ENCODE data around the gene FOXA1.
"Not testable (repeated sequence)": the region's sequence is repeated elsewhere in the genome, so short reads cannot be mapped to it uniquely, and the experiment has no call there.

FOXA1 gene

DNA sequence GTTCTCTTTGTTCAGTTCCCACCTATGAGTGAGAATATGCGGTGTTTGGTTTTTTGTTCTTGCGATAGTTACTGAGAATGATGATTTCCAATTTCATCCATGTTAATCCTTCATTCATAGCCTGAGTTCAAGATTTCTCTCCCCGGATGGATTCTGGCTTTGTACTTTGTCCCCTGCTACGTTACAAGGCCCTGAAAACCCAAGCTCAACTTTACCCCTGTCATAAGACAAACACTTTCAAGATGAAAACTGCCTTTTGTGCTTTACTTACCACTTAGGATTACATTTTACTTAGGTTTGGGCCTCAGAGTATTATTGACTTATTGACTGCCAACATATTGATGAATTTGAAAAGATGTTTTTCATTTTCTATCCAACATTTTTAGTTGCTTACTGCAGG is 36.3 kb downstream of the FOXA1 start:
- no peak for DNase-seq (ENCODE audit: low read depth in 2 of 2)

GRCh38 chr14:37555596-37555995 is 39.5 kb downstream of the FOXA1 start:
- not testable (repeated sequence) for DNase-seq (ENCODE audit: low read depth in 2 of 2)

- no peak for DNase-seq (ENCODE audit: low read depth in 2 of 2)
Measured at GRCh38 chr14:37553935-37554550, 41.0 kb downstream of the FOXA1 start.

DNA sequence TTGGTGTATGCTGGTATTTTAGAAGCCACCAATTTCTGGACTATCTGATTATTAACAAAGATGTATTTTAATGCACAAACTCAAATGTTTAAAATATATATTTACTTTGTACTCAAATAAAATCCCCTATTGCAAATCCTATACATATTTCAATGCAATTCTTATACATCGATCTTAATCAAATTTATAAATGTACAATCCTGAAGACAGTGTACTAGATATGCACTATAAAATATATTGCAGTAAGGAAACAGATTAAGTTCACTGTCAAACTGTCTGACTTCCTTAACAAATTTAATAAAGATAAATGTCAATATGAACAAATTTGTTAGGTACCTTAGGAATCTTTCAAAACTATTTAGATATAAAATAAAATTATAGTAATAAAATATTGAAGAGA is 43.9 kb downstream of the FOXA1 start:
- no peak for DNase-seq (ENCODE audit: low read depth in 2 of 2)

DNA sequence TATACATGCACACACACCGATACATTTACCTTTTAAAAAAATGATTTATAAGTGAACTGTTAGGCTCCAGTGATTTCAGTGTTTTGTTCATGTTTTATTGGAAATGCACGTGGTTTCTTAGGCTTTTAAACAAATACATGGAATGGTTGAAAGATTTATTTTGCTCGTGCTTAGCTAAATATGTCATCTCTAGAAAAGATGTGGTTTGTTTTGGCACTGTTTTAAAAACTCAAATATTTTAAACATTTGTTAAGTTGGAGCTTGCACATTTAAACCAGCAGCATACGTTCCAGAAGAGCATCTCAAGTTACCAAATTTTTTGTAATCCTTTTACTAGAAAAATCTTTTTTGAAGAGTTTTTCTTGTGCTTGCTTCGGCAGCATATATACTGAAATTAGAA is 44.5 kb downstream of the FOXA1 start:
- peak; percentile 67 to 76 for DNase-seq (ENCODE audit: low read depth in 2 of 2)

DNA sequence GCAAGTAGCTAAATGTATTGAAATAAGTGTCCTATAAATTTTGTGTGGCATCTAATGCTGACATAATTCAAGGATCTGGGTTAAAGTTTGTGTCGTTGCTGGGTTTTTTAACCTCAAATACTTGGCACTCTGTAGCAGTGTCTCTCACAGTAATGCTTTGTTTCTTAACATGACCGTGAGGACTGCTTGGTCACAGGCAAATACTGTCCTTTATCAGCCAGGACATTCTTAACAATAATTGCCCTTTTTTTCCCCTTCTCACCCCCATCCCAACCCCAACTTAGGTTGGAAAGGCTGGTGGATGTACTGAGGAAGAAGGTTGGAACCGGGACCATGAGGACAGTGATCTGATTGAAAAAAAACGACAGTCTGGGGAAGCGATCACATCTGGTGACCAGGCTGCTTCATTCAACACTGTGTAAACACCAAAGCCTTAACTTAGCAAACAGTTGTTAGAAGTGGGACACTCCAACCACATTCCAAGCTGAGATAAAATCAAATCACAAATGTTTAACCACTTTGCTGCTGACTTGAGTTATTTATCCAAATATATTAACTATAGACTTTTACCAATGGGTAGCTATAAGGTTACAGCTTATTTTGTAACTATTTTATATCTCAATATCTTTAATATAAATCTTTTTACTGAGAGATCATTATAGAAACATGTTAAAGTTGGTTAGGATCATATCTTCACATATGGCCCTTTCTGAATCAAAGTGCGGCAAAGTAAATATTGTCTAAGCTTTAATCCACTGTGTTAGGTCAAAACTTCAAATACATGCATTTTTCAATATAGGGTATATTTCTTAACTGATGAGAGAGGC is 48.2 kb downstream of the FOXA1 start:
- DNase-seq (ENCODE audit: low read depth in 2 of 2) = peak; percentile 23 to 35

GRCh38 chr14:37545174-37545573 is 49.9 kb downstream of the FOXA1 start:
- DNase-seq (ENCODE audit: low read depth in 2 of 2) = no peak

DNA sequence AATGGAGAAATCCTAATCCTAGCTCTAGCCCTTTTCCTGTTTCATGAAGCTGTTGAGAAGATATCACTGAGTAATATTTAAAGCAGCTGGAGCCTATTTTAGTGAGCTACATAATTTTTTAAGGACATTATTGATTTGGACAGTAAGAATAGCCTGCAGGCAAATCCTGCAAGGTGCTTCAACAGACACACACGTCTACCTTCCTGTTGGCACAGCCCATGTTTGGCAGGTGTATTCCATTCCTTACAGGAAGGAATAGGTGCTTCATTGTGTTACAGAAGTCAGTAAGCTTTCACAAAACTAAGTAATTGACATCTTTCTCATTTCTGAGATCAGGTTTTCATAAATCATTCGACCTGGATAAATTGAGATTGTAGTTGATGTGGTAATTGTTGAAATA is 50.6 kb downstream of the FOXA1 start:
- DNase-seq (ENCODE audit: low read depth in 2 of 2) = no peak

GRCh38 chr14:37539992-37540391 is 55.1 kb downstream of the FOXA1 start:
- no peak for DNase-seq (ENCODE audit: low read depth in 2 of 2)
